Stimulated activated CD8-positive, alpha-beta memory T cell treated with anti-CD3 and anti-CD28 coated beads, Interleukin-4, amount 100 ng/mL, for 48 hours (primary cell): ENCODE measurements around the gene MECP2.

ENCODE experiments used
- DNase-seq: peaks from one replicate; pipeline ENCODE4 v3.0.0-alpha.2; 2020

The MECP2 gene

DNA sequence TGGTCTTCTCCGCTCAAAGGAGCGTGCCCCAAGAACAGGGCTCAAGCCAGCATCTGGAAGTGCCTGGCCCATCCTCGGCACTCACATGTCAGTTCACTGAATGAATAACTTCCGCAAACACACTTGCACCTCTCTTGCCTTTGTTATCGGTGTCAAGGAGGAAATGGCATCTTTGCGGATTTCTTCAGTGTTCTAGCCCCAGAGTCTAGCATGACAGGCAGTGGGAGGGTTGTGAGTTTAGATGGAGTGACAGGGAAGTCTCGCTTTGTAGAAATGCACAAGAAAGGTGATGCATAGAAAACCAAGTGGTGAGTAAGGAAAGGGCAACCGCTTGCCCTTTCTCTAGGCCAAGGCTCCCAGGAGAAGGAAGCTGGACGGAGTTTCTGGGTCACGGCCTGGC is 17.6 kb upstream of the MECP2 start:
- DNase-seq: no peak

DNA sequence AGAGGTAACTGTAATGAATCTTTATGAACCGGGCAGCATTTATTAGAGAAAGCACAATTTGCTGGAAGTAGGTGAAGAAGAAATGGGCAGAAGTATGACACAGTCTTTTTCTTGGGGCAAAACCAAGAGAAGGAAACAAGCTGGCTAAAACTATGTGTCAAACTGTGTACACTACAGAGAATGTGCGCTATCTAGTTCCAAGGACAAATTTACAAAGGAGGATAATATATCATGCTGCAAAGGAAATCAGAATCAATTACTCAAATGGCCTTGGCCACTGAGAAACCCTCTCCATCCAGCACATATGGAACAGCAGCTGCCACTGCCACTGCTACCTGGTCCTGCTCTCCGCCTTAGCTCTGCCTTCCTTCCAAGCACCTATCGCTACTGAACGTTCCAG is 17.1 kb upstream of the MECP2 start:
- no peak for DNase-seq

DNA sequence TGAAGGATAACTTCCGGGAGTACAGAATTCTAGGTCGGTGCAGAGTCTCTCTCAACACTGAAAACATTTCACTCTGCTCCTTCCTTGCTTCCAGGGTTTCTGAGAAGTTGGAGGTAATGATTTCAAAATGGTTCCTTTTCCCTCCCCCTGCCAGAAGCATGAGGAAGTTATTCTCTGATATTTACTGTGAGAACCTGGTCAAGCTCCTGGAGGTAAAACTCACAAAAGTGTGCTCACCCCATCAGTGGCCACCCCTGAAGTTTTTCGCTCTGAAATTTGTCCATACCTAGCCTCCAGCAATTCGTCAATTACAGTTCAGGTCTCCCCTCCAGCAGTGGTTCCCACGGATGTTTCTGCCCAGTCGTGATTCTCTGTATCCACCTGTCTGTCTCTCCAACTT is 16.2 kb upstream of the MECP2 start:
- DNase-seq: no peak

DNA sequence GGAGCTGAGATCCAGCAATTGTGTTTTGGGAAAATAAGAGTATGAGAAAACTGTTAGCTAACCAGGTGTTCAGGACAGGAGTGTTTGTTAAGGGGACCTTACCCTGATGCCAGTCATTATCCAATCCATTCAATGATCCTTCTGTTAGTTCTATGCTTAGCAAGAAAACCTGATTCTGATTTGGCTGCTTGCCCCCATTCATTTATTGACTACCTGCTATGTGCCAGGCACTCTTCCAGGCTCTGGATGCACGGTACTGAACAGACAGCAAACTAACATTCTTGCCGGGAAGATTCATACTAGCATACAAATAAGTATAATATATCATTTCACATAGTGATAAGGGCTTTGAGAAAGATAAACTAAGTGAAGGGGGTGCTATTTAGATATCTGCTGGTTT is 1.0 kb upstream of the MECP2 start:
- DNase-seq: no peak

DNA sequence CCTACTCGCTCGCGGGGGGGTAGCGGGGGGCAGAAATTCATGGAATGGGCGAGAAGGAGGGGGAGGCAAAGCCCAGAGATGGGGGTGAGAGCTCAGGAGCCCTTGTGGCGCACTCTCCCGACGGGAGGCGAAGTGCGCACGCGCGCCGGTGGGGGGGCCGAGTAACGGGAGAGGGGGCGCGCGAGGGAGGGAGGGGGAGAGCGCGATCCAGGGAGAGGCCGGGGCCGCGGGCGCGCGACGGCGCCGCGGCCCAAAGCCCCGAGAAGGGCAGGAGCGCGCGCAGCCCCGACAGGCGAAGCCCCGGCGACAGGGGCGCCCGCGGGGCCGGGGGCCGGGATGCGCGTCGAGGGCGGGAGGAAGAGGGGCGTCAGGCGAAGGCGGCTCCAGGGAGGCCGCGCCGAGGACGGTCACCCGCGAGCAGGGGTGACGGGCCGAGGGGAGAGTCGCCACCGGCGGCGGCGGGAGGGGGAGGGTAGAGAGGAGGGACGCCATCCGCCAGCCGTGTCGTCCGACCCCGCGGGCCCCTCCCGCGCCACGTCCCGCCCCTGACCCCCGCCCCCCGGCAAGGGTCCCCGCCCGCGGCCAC is 421 bp downstream of the MECP2 start:
- peak; percentile 71 for DNase-seq

DNA sequence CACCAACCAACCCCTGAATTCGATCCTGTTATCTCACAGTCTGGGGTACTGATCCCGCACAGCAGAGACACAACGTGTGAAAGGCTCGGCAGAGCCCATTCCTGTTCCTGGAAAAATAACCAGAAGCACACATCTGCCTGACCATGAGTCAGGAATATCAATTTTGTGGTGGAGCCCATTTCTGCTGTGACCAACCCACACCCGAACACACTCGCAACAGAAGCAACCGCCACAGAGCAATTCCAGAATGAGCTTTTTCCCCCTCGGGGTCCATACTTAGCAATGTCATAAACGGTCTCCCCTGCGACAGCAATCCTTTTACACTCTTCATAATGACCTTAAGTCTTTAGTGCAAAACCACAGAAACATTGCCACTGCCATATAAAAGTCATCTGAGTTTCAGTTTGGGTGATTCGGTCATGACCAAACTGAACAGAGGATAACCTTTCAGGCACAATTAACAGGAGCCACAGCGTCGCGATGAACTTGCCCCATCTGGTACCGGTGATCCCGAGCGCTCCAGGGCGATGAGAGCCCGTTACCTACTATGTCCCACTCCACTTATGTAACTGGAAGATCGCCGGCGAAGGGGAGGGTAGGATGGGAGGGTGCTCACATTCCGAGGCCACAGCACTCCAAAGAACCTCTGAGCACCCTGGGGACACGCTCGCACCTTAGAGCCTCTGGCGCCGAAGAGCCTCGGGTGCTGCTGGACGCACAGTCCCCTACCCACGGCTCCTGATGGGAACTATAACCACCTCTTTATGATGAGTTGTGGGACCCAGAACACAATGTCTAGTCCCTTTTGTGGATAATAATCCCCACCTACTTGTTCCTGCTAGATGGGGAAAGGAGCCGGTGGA is 1.1 kb downstream of the MECP2 start:
- DNase-seq: peak; percentile 32

DNA sequence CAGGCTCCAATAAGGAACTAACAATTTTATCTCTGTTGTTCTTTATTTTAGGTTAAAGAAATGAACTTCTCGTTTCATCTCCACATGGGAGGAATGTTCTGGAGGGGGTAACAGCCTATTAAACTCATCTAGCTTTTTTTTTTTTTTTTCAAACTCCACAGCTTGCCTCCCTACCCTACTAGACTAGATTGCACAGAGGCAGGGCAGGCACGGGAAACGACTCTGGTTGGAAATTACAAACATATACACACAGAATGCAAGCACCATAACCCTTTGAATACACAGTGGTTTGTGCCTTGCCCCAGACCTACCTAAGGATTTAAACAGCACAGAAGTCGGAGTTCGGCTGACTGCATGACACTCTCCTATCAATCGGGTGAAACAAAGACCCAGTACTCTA is 2.7 kb downstream of the MECP2 start:
- no peak for DNase-seq

DNA sequence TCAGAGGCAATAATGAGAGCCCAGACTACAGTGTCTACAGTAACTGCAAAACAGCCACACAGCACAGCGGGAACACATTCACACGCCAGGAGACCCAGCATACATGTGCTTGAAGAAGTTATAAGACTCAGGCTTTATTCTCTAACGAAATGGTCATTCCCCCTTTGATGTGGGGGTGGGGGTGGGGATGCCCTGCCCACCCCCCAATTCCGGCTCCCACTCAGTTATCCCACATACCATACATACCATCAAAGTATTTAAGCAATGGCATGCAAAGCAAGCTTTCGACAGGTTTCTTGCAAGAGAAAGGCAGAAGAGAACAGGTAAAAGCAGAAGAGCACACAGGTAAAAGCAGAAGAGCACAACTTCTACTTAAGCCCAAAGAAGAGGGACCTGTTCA is 3.6 kb downstream of the MECP2 start:
- DNase-seq: no peak

DNA sequence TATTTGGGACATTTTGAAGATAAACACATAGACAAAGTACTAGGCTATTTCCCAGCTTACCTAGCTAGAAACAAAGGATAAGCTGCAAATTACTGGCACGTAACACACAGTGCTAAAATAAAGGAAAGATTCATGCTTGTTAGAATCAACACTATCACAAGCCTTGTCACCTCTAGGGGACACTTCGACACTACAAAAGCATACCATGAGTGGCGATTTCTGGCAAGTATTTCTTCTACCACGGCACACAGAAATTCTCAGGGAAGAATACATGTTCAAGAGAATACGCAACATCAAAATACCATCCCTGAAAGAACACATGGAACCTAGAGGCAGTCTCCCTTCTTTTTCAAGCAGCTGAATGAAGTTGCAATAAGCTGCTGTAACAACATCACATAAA is 5.1 kb downstream of the MECP2 start:
- DNase-seq: no peak

DNA sequence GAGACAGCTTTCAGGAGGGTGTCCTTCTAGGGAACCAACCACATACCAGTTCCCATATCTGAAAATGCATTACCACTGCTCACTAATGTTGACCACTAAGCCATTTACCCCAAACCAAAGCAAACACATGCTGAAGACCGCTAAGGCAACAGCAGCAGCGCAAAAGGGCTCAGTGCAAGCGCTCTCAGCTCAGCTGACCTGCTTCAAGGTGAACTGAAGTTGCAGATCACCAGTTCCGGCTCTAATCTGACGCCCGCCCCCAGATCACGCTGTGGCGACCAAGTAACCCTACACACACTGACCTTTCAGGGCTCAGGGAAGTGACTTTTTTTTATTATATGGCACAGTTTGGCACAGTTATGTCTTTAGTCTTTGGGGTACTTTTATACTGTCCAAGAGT is 5.8 kb downstream of the MECP2 start:
- DNase-seq: peak; percentile 37

DNA sequence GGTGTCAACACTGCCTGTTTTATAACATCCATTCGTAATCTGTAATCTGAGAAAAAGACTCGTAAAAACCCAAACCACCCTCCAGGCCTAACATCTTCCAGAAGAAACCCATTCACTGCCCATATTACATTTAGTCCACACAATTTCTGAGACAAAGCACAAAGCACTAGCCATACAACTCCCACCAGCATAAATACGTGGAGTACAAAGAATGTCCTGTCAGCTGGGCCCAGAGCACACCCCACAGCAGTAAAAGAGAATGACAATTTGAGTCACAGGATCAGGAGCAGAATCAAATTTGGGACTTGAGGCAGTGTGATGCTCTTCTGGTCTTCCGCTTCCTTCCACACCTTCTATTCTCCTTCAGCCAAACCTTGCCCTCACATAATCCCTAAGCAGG is 6.8 kb downstream of the MECP2 start:
- no peak for DNase-seq

DNA sequence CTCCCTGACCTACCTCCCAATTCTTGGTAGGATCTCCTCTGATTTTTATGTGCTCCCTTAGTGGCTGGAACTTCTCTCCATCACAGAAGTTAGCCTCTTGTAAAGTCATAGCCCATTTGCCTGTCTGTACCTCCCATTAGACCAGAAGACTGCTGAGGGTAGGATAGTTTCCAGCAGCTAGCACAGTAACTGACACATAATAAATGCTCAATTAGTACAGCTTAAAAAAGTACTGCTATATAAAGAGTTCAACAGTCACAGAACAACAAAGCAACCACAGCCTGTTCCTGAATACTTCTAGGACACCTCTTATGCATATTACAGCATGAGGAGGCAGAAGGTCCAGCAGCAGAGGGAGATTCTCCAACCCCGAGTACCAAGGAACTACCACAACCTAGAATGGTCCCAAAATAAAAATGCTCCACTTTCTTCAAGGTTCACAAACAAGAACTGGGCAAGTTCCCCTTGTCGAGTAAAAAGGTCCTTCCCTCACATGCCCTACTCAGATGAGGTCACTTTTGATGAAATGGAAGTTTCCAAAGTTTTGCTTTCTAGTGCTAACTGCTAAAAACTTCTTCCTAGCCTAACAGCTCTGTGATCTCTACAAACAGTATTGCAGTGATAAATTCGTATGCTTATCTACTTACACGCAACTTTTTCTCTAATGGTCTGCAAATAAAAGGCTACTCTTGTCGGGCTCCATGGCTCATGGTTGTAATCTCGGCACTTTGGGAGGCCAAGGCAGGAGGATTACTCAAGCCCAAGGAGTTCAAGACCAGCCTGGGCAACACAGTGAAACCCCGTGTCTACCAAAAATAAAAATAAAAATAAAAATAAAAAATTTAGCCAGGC is 12.8 kb downstream of the MECP2 start:
- DNase-seq: no peak

DNA sequence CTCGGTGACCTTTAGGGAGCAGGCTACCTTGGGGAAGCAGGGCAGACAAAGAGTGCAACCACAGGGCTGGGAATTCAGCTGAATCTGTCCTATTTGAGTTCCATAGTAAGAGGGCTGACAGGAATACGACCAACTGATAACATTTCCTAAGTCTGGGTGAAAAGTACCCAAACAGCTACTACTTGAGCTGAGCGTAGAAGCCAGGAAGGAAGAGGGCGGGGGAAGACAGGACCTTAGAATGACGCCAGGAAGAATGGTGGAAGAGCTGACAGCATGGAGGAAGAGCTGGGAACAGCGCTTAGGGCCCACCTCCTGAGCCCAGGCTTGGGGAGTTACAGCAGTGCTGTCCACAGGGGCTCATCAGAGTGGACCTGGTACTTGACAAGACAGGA is 14.4 kb downstream of the MECP2 start:
- no peak for DNase-seq

DNA sequence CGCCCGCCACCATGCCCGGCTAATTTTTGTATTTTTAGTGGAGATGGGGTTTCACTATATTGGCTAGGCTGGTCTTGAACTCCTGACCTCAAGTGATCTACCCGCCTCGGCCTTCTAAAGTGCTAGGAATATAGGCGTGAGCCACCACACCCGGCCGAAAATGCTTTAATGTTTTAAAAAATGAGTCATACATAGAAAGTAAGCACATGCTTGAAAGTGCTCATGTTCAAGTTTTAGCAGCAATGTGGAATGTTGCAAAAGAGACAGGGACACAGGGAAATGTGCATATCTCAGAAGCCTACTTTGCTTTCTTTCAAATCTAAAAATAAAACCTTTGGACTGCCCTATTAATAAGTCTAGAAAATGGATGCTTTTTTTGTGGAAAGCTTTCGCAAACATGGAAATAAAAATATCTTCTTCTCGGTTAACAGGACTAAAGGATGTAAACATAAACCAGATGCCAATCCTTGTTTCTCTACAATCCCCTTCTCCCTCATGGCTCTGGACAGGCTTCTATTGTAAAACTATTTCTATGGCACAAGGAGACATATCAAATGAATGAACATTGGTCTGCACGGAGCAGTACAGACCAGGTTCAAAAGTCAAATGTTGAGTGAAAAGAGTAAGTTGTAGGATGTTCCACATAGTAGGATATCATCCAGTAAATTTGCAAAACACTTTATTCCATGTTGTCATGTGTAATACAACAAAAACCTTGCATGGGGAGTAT is 15.0 kb downstream of the MECP2 start:
- no peak for DNase-seq

DNA sequence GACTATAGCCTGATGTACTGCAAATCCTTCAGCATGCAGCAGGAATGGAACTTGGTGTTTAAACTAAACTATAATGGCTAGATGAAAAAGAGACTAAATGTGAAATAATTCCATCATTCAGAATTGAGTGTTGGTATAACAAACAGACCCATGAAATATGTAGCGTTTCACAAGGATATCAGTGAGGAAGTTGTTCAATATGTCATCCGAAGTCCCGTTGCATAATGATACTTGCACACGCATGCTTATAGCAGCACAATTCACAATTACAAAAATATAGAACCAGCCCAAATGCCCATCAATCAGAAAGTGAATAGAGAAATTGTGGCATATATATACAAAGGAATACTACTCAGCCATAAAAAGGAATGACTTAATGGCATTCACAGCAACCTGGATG is 20.4 kb downstream of the MECP2 start:
- DNase-seq: no peak

DNA sequence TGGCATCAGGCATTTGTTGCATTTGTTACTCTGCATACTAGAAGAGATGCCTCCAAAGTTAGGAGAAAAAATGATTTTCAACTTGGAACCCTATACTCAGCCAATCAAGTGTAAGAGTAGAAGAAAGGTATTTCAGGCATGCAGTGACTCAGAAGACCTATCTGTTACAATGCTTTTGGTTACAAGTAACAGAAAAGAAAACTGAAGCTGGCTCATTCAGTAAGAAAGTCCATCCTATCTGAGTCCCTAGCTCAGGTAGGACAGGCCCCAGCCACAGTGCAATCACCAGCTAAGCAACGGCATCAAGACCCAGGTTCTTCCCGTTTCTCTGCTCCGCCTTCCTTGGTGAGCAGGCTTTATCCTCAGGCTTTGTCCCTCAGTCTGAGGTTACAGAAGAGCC is 23.3 kb downstream of the MECP2 start:
- DNase-seq: no peak

DNA sequence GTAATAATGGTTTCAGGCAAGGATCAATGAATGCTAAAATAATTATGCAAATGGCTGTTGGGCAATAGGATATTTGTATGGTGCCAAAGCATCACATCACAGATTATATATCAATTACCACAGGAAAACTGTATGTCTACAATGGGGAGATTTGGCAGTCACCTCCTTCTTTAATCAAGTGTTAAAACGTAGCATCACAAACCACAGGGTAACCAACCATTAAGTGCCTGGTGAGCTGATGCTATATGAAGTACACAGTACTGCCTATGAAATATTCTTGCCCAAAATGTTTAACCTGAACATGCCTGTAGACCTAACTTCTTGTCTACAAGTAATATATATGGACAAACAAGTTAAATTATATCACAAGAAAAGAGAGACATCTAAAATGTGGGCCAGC is 25.3 kb downstream of the MECP2 start:
- no peak for DNase-seq

DNA sequence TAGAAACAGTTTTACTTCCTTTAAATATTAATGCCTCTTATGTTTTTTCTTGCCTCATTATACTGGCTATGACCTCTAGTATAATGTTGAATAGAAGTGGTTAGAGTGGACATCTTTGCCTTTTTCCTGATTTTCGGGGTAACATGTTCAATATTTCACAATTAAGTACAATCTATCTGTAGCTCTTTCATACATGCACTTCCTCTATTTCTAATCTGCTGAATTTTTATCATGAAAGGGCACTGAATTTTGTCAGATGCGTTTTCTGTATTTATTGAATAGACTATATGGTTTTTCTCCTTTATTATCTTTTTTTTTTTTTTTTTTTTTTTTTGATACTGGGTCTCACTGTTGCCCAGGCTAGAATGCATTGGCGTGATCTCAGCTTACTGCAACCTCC is 29.0 kb downstream of the MECP2 start:
- no peak for DNase-seq

DNA sequence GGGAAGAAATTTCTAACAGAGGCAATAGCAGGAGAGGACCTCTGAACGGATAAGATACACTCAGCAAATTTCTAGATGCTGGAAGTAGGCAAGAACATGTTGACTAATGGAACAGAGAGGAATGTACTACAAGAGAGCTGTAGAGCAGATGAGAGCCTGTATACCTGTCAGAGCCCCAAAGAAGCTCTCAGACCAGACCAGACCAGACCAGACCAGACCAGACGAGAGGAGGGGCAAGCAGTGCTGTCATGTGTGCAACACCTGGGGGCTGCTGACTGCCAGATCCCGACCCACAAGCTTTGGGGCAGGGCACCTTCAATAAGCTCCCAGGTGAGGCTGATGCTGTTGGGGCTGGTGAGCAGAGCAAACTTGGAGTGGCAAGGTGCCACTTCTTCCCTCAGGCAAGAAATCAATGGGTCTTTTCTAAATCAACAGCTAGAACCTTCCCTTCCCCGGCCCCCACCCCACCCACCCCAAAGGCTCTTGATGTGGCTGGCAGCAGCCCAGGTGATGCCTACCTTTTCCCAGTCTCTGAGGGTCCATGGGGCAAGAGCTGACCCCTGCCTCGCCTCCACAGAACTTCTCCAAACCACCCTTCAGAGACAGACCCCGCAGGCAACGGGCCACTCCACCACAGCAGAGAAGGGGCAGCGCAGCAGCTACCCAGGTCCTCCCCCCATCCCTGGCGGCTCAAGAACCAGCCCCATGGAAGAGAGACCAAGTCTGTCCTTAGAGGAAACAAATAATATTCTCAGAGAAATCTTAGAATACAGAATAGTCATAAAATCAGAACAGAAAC is 32.7 kb downstream of the MECP2 start:
- DNase-seq: no peak

DNA sequence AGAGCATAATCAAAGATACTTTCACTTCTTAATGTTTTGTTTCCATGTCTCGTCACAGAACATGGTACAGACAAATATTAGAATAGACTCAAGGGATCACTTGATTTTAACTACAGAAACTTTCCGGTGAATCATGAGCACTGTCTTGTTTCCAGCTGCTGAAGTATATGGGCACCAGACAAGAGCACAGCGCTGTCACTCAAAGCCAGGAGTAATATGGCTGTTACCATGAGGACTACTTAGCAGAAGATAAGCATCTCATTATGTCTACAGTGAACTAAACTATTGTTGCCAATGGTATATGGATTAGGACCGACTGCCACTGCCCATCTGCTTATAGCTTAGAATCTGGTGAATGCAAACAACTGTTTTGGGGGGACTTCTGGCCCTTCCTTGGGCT is 34.3 kb downstream of the MECP2 start:
- no peak for DNase-seq

DNA sequence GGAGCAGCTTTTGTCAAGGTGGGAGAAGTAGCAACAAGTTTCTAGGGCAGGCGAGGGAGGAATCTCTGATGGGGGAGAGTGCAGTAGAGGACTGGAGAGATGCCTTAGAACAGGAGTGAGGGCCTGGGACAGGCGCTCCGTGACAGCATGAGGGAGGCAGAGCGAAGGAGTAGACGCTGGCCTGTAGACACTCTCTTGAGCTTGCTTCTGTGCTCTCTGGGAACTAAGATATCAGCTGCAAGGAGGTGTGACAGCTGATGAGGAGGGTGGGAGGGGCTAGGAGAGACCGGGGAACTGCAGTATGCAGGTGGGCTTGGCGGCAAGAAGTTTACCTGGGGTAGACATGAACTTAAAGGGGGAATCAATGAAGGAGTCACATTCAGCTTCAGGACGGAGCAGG is 35.7 kb downstream of the MECP2 start:
- no peak for DNase-seq

DNA sequence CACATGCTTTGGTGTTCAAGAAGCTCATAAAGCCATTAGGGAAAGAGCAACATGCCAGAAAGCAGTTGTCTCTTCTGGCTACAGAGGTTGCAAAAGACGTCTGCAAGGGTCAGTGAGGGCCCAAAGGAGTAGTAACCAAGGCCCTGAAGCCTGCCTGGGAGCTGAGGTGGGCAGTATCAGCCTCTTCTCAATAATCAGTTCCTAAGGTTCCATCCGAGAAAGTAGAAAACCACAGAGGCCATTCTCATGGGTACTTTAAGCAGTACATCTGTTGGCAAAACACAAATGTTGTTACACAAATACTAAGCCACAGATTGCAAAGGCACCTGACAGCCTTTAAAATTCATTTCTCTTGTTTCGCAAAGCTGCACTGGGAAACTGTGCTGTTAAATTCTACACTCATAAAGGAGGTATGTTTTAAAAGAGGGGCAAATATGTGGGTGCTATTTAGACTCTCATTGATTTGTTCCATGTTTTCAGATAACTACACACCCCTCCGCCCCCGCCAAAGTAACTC is 37.7 kb downstream of the MECP2 start:
- DNase-seq: no peak
